Hepatocyte (in vitro differentiated cells): Measurements from ENCODE around the gene NCOA3. TPM values are rescaled to one million over a fixed set of nuclear protein-coding genes. Genes with fewer than 3 reads are reported as not detected.

Experiments used
- DNase-seq: peaks from one replicate; pipeline ENCODE4 v3.0.0-alpha.2; 2016; ENCODE audit warnings: low spot score
- H2AFZ ChIP-seq: fragments of 200-600 bp; sonication (generic); 2 replicates; pipeline ENCODE4 v1.6.0; 2016; ENCODE audit warnings: antibody characterized with exemption, mild to moderate bottlenecking
- H3K27ac ChIP-seq: fragments of 200-600 bp; sonication (generic); 2 replicates; pipeline ENCODE4 v1.5.1; 2016; ENCODE audit warnings: mild to moderate bottlenecking
- H3K27me3 ChIP-seq: fragments of 200-600 bp; sonication (generic); 2 replicates; pipeline ENCODE4 v1.6.1; 2016
- H3K36me3 ChIP-seq: fragments of 200-600 bp; sonication (generic); replicated peaks from 2 replicates; pipeline ENCODE4 v1.5.1; 2016; ENCODE audit warnings: low read depth; ENCODE audit not compliant: insufficient read depth
- H3K4me1 ChIP-seq: fragments of 200-600 bp; sonication (generic); 2 replicates; pipeline ENCODE4 v1.5.1; 2016; ENCODE audit warnings: mild to moderate bottlenecking, moderate library complexity; ENCODE audit not compliant: insufficient read depth
- H3K4me2 ChIP-seq: fragments of 200-600 bp; sonication (generic); 2 replicates; pipeline ENCODE4 v1.6.0; 2016
- H3K4me3 ChIP-seq: fragments of 200-600 bp; sonication (generic); 2 replicates; pipeline ENCODE4 v1.5.1; 2016; ENCODE audit warnings: mild to moderate bottlenecking
- H3K79me2 ChIP-seq: fragments of 200-600 bp; sonication (generic); 2 replicates; pipeline ENCODE4 v1.6.0; 2017; ENCODE audit warnings: mild to moderate bottlenecking
- H3K9me2 ChIP-seq: fragments of 200-600 bp; sonication (generic); replicated peaks from 2 replicates; pipeline ENCODE4 v1.6.0; 2017; ENCODE audit warnings: mild to moderate bottlenecking; ENCODE audit not compliant: insufficient read depth
- H3K9me3 ChIP-seq: fragments of 200-600 bp; sonication (generic); 2 replicates; pipeline ENCODE4 v1.5.1; 2016; ENCODE audit warnings: low read depth, mild to moderate bottlenecking
- H4K20me1 ChIP-seq: fragments of 200-600 bp; sonication (generic); 2 replicates; pipeline ENCODE4 v1.6.0; 2016; ENCODE audit warnings: mild to moderate bottlenecking; ENCODE audit not compliant: insufficient read depth, poor library complexity, severe bottlenecking
- EZH2 ChIP-seq: fragments of 200-600 bp; sonication (generic); IDR thresholded peaks from 2 replicates; pipeline ENCODE4 v1.6.1; 2016; ENCODE audit warnings: antibody characterized with exemption, mild to moderate bottlenecking, borderline replicate concordance
- EZH2phosphoT487 ChIP-seq: fragments of 200-600 bp; sonication (generic); IDR thresholded peaks from one replicate; pipeline ENCODE4 v1.6.1; 2018; ENCODE audit warnings: antibody characterized with exemption, mild to moderate bottlenecking, low read depth, moderate library complexity; ENCODE audit not compliant: unreplicated experiment, severe bottlenecking
- WGBS: methylation state at CpG from one replicate; pipeline ENCODE4 v1.1.6; 2016; ENCODE audit warnings: low lambda C conversion rate; ENCODE audit errors: missing lambda C conversion rate; 5-methylcytosine and 5-hydroxymethylcytosine counted together
- polyA plus RNA-seq: library from polyadenylated mRNA; unstranded; fragments of >200 nt; fragmentation: Nextera tagmentation; extraction: Ambion mirVana; gene quantifications from 2 replicates; pipeline ENCODE4 v1.2.1, GENCODE V29; 2016
- total RNA-seq: library from RNA; depleted of rRNA; stranded (reverse); fragments of >200 nt; gene quantifications from 2 replicates; pipeline ENCODE4 v1.2.3, GENCODE V29; 2014
- TF ChIP-seq, protein P1 (sequence below): fragments of 200-600 bp; sonication (generic); IDR thresholded peaks from 2 replicates; pipeline ENCODE4 v1.5.1; 2016; ENCODE audit warnings: antibody characterized with exemption, mild to moderate bottlenecking; ENCODE audit not compliant: poor library complexity

Gene NCOA3
- total and polyA plus RNA-seq, 2 experiments from 2014 or later: 12.7 to 28.6 TPM

DNA sequence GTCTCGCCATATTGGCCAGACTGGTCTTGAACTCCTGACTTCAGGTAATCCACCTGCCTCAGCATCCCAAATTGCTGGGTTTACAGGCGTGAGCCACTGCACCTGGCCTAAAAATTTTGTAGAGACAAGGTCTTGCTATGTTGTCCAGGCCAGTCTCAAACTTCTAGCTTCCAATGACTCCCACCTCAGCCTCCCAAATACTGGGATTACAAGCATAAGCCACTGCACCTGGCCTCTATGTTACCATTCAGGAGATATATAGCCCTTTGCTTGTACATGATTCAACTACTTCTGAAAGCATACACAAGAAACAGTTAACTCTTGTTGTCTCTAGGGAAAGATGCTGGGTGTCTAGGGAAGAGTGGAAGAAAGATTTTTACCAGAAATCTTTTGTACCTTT is 19.0 kb upstream of the NCOA3 start:
- H3K9me3 ChIP-seq: no peaks in the 10 kb centered on the region
- H3K36me3 ChIP-seq: no peaks in the 10 kb centered on the region
- no peaks in the 10 kb centered on the region for H3K79me2 ChIP-seq
- 95% methylated on average over 2 of the region's 2 CpGs for WGBS
- no peaks in the 10 kb centered on the region for H3K9me2 ChIP-seq
- H3K27me3 ChIP-seq: no peaks in the 10 kb centered on the region
- no peak overlapping the region for H2AFZ ChIP-seq
- H3K4me1 ChIP-seq: no peaks in the 10 kb centered on the region
- TF ChIP-seq, protein P1, sequence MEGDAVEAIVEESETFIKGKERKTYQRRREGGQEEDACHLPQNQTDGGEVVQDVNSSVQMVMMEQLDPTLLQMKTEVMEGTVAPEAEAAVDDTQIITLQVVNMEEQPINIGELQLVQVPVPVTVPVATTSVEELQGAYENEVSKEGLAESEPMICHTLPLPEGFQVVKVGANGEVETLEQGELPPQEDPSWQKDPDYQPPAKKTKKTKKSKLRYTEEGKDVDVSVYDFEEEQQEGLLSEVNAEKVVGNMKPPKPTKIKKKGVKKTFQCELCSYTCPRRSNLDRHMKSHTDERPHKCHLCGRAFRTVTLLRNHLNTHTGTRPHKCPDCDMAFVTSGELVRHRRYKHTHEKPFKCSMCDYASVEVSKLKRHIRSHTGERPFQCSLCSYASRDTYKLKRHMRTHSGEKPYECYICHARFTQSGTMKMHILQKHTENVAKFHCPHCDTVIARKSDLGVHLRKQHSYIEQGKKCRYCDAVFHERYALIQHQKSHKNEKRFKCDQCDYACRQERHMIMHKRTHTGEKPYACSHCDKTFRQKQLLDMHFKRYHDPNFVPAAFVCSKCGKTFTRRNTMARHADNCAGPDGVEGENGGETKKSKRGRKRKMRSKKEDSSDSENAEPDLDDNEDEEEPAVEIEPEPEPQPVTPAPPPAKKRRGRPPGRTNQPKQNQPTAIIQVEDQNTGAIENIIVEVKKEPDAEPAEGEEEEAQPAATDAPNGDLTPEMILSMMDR: no peak
- TF ChIP-seq EZH2 (no peak), EZH2phosphoT487 (no peak)
- no peak overlapping the region for H3K4me2 ChIP-seq
- H3K4me3 ChIP-seq: no peak overlapping the region
- no peak overlapping the region for H3K27ac ChIP-seq
- H4K20me1 ChIP-seq: no peaks in the 10 kb centered on the region
- DNase-seq: no peak

DNA sequence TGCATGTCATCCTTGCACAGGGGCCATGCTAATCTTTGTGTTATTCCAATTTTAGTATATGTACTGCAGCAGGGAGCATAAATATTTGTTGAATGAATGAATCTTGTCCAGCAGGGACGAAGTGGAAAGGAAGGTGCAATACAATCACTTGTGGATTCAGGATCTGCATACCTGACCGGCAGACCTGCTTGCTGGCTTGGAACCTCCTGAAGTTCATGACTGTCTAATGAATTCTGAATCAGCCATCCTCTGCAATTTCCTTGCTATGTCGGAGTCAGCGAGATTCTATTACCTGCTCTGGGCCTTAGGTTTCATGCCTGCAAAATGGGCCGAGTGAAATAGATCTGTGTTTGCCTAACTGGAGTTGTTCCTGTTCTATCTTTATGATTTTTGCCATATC is 17.4 kb upstream of the NCOA3 start:
- Histone ChIP-seq H2AFZ (no peak overlapping the region), H3K4me1 (no peaks in the 10 kb centered on the region), H4K20me1 (no peaks in the 10 kb centered on the region), H3K4me3 (no peak overlapping the region), H3K79me2 (no peaks in the 10 kb centered on the region), H3K9me2 (no peaks in the 10 kb centered on the region), H3K9me3 (no peaks in the 10 kb centered on the region), H3K36me3 (no peaks in the 10 kb centered on the region), H3K27me3 (no peaks in the 10 kb centered on the region), H3K27ac (no peak overlapping the region), H3K4me2 (no peak overlapping the region)
- TF ChIP-seq, protein P1: no peak
- TF ChIP-seq EZH2phosphoT487 (no peak), EZH2 (no peak)
- 86% methylated on average over 5 of the region's 5 CpGs for WGBS
- no peak for DNase-seq

DNA sequence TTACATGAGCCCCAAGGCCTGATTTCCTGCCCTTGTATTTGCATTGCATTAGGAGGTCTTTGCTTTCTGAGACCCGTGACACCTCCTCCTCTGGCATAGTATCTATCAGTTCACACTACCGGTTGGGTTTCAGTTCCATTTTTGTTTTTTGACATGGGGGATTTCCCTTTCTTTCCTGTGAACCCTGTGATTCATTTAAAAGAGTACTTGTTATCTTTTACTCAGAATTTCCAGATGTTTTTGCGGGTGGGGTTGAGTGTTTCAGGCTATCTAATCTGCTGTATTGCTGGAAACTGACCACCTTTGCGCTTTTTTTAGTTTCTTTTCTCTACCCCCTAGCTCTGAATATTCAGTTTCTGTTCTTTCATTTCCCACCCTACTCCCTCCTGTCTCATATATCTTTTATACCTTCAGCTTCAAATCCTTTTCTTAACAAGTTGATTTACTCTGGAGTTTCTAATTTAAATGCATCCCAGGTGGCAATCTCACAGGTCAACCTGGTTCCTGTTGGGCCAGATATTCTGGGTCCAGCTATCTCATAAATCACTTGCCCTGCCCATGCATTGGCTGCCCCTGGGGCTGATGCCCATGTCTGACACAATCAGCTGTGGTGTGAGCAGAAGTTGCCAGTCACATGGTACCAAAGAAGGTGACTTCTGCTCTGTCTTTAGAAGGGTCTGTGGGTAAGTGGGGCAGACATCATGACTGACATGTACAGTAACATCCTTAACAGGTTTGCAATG is 14.3 kb upstream of the NCOA3 start:
- WGBS: 38% methylated on average over 4 of the region's 4 CpGs
- Histone ChIP-seq H3K4me3 (no peak overlapping the region), H3K4me1 (no peaks in the 10 kb centered on the region), H2AFZ (no peak overlapping the region), H3K79me2 (no peaks in the 10 kb centered on the region), H3K9me2 (no peaks in the 10 kb centered on the region), H3K27ac (peak overlapping the region; percentile 28), H4K20me1 (no peaks in the 10 kb centered on the region), H3K9me3 (no peaks in the 10 kb centered on the region), H3K27me3 (no peaks in the 10 kb centered on the region), H3K4me2 (no peak overlapping the region), H3K36me3 (no peaks in the 10 kb centered on the region)
- DNase-seq: no peak
- TF ChIP-seq, protein P1: no peak
- TF ChIP-seq EZH2phosphoT487: no peak
- no peak for TF ChIP-seq EZH2
